Posterior vena cava (tissue), 2 donors: ENCODE results near the gene CNTNAP1. TPM values are rescaled to one million over a fixed set of nuclear protein-coding genes. Genes with fewer than 3 reads are reported as not detected.
A peak's percentile ranks its signal among the peaks of the same experiment; 100 is the strongest.

Experiments used
- DNase-seq: peaks from one replicate; pipeline ENCODE4 v3.0.0-alpha.2; 2020; ENCODE audit warnings: low spot score
- intact Hi-C, 2 donors: fragments of 100-400 bp; cut with DNase I; formaldehyde crosslinking; loops; one replicate each; pipeline versions ENCODE4 v1.14.1 to v1.14.2; 2022 to 2023
- microRNA-seq, 2 donors: library from miRNA; unstranded; fragments of <30 nt; microRNA quantifications; one replicate each; pipeline ENCODE4 v1.2.0, GENCODE V29; 2020 to 2021; ENCODE audit warnings: borderline microRNAs expressed in 2 of 2
- total RNA-seq, 2 donors: library from RNA; stranded (reverse); fragmentation: NEBNext Ultra II Directional; extraction: Animal tissue kit (Norgen Biotek cat#: 25700); gene quantifications; one replicate each; pipeline ENCODE4 v1.2.1, GENCODE V29; 2021
- donor health status: DM: yes; HTN: yes; CAD: no.
- donor health status: DM: yes; HTN: yes; CAD: no.

Gene CNTNAP1
- total RNA-seq, 2 donors from 2014 or later, result 11.0 to 24.8 TPM

- peak; percentile 84 for DNase-seq
Measured at GRCh38 chr17:42748908-42749798, 66.8 kb downstream of the CNTNAP1 start.

More at GRCh38 chr17:42748908-42749798, 66.8 kb downstream of the CNTNAP1 start:
- intact Hi-C loops, result no loop called here

Small RNA genes within 50 kb of the gene (microRNA-seq; reads per million reads assigned to microRNA genes)
- gene MIR6780A, result 0.78 to 2.6 reads per million in 2 donors

Other genes with a start within 250 kb of the CNTNAP1 start
- gene ATP6V0A1, start 223.7 kb upstream of the CNTNAP1 start, total RNA-seq, result 10 to 100 TPM; 69.6 to 70.1 TPM
- gene NAGLU, start 146.3 kb upstream of the CNTNAP1 start, total RNA-seq, result 10 to 100 TPM; 27.1 to 36.0 TPM
- gene HSD17B1, start 129.6 kb upstream of the CNTNAP1 start, total RNA-seq, result 1 to 10 TPM in 1 of 2 donors, under 1 TPM in 1; 0.67 to 1.2 TPM
- gene COASY, start 120.4 kb upstream of the CNTNAP1 start, total RNA-seq, result 10 to 100 TPM; 34.0 TPM
- 10 to 100 TPM; 27.5 to 28.5 TPM for gene MLX, start 115.4 kb upstream of the CNTNAP1 start, total RNA-seq
- 1 to 10 TPM; 4.1 to 4.7 TPM for gene PSMC3IP, start 104.8 kb upstream of the CNTNAP1 start, total RNA-seq
- gene RETREG3, start 73.2 kb upstream of the CNTNAP1 start, total RNA-seq, result 10 to 100 TPM; 34.6 to 42.0 TPM
- gene TUBG1, start 72.8 kb upstream of the CNTNAP1 start, total RNA-seq, result 10 to 100 TPM; 32.9 to 39.9 TPM
- 10 to 100 TPM; 17.9 to 19.8 TPM for gene TUBG2, start 23.2 kb upstream of the CNTNAP1 start, total RNA-seq
- gene PLEKHH3, start 5.5 kb upstream of the CNTNAP1 start, total RNA-seq, result 10 to 100 TPM; 22.2 to 24.8 TPM
- gene CCR10, start 688 bp upstream of the CNTNAP1 start, total RNA-seq, result 1 to 10 TPM; 1.7 to 2.5 TPM
- 10 to 100 TPM; 50.2 to 53.5 TPM for gene EZH1, start 62.5 kb downstream of the CNTNAP1 start, total RNA-seq
- gene RAMP2, start 78.7 kb downstream of the CNTNAP1 start, total RNA-seq, result 10 to 100 TPM; 46.3 to 56.8 TPM
- 10 to 100 TPM; 25.9 to 35.1 TPM for gene VPS25, start 90.9 kb downstream of the CNTNAP1 start, total RNA-seq
- under 1 TPM in 1 of 2 donors, not detected in 1; 0.05 TPM for gene WNK4, start 98.1 kb downstream of the CNTNAP1 start, total RNA-seq
- 10 to 100 TPM; 37.5 to 41.1 TPM for gene COA3, start 116.2 kb downstream of the CNTNAP1 start, total RNA-seq
- gene CNTD1, start 116.3 kb downstream of the CNTNAP1 start, total RNA-seq, result under 1 TPM in 1 of 2 donors, not detected in 1; 0.95 TPM
- 10 to 100 TPM; 78.6 to 88.3 TPM for gene BECN1, start 141.8 kb downstream of the CNTNAP1 start, total RNA-seq
- gene PSME3, start 150.9 kb downstream of the CNTNAP1 start, total RNA-seq, result 10 to 100 TPM; 68.2 to 80.6 TPM
- under 1 TPM; 0.86 to 0.88 TPM for gene AOC2, start 162.0 kb downstream of the CNTNAP1 start, total RNA-seq
- gene AOC3, start 168.7 kb downstream of the CNTNAP1 start, total RNA-seq, result 100 to 1,000 TPM; 223 to 342 TPM
- gene G6PC1, start 218.3 kb downstream of the CNTNAP1 start, total RNA-seq, result not detected